HepG2 (cell line): ENCODE results near the gene APOC3. TPM values are rescaled to one million over a fixed set of nuclear protein-coding genes. Genes with fewer than 3 reads are reported as not detected.
A peak's percentile ranks its signal among the peaks of the same experiment; 100 is the strongest.

Source experiments
- ARNTL ChIP-seq: sonication (generic); formaldehyde crosslinking; IDR thresholded peaks from 2 replicates; pipeline ENCODE4 v1.4.0; 2020; ENCODE audit warnings: mild to moderate bottlenecking, missing genetic modification reagents
- BRCA1 ChIP-seq: sonication (generic); formaldehyde crosslinking; IDR thresholded peaks from 2 replicates; pipeline ENCODE4 v1.4.0; 2020; ENCODE audit warnings: missing genetic modification reagents
- CHCHD3 ChIP-seq: sonication (generic); formaldehyde crosslinking; IDR thresholded peaks from 2 replicates; pipeline ENCODE4 v1.8.0; 2022; ENCODE audit warnings: mild to moderate bottlenecking, missing genetic modification reagents, moderate library complexity
- FOXJ3 ChIP-seq: sonication (generic); formaldehyde crosslinking; IDR thresholded peaks from 2 replicates; pipeline ENCODE4 v1.4.0; 2020; ENCODE audit warnings: missing genetic modification reagents, mild to moderate bottlenecking, borderline replicate concordance
- GFI1 ChIP-seq: sonication (generic); formaldehyde crosslinking; IDR thresholded peaks from 2 replicates; pipeline ENCODE4 v1.5.0; 2020; ENCODE audit warnings: missing genetic modification reagents, mild to moderate bottlenecking, borderline replicate concordance
- PHF20 ChIP-seq: sonication (generic); formaldehyde crosslinking; IDR thresholded peaks from 2 replicates; pipeline ENCODE4 v1.5.0; 2020; ENCODE audit warnings: mild to moderate bottlenecking, missing genetic modification reagents
- RCOR2 ChIP-seq: IDR thresholded peaks from 2 replicates; pipeline ENCODE4 v1.6.1; 2016; ENCODE audit warnings: missing biosample characterization, missing genetic modification reagents
- ZFP36L1 ChIP-seq: sonication (generic); formaldehyde crosslinking; IDR thresholded peaks from 2 replicates; pipeline ENCODE4 v1.8.0; 2022; ENCODE audit warnings: mild to moderate bottlenecking, missing genetic modification reagents, moderate library complexity
- ZNF12 ChIP-seq: sonication (generic); formaldehyde crosslinking; IDR thresholded peaks from 2 replicates; pipeline ENCODE4 v1.5.0; 2020; ENCODE audit warnings: missing genetic modification reagents
- ZNF331 ChIP-seq: sonication (generic); formaldehyde crosslinking; IDR thresholded peaks from 2 replicates; pipeline ENCODE4 v1.4.0; 2020; ENCODE audit warnings: missing genetic modification reagents
- ZNF678 ChIP-seq: sonication (generic); formaldehyde crosslinking; IDR thresholded peaks from 2 replicates; pipeline ENCODE4 v1.4.0; 2020; ENCODE audit warnings: mild to moderate bottlenecking, missing genetic modification reagents
- ZNF879 ChIP-seq: sonication (generic); formaldehyde crosslinking; IDR thresholded peaks from 2 replicates; pipeline ENCODE4 v1.8.1; 2023; ENCODE audit warnings: missing genetic modification reagents
- polyA plus RNA-seq, 8 experiments: library from polyadenylated mRNA; depleted of rRNA in 3 of 8; stranded (reverse) in 7 of 8; unstranded in 1 of 8; fragments of >200 nt; fragmentation: Illumina TruSeq in 4 of 8; extraction: Trizol in 4 of 8; gene quantifications; 2 replicates each; pipeline versions ENCODE4 v1.2.1 to v1.2.3, GENCODE V29; 2011 to 2016; ENCODE audit warnings: low read depth in 4 of 8, missing spikeins in 1 of 8, mixed read lengths in 1 of 8; ENCODE audit not compliant: insufficient read depth in 1 of 8
- total RNA-seq, 5 experiments: library from RNA; depleted of rRNA; stranded (reverse); fragments of >200 nt; fragmentation: Illumina TruSeq; extraction: Trizol; gene quantifications; 2 replicates each; pipeline ENCODE4 v1.2.3, GENCODE V29; 2016; ENCODE audit warnings: low read depth in 1 of 5
- TF ChIP-seq, protein P1 (sequence below): IDR thresholded peaks from 2 replicates; pipeline ENCODE4 v1.6.1; 2016; ENCODE audit warnings: missing compliant biosample characterization, missing genetic modification reagents, borderline replicate concordance
- TF ChIP-seq, protein P2 (sequence below): sonication (generic); formaldehyde crosslinking; IDR thresholded peaks from 2 replicates; pipeline ENCODE4 v1.4.0; 2020; ENCODE audit warnings: mild to moderate bottlenecking, missing genetic modification reagents
- TF ChIP-seq, protein P3 (sequence below): sonication (generic); formaldehyde crosslinking; IDR thresholded peaks from 2 replicates; pipeline ENCODE4 v1.4.0; 2020; ENCODE audit warnings: missing genetic modification reagents, mild to moderate bottlenecking, borderline replicate concordance
- TF ChIP-seq, protein P4 (sequence below): sonication (generic); formaldehyde crosslinking; IDR thresholded peaks from 2 replicates; pipeline ENCODE4 v1.4.0; 2020; ENCODE audit warnings: missing genetic modification reagents

The APOC3 gene
- total and polyA plus RNA-seq, 2 of the 13 experiments (the other 11 are each of a cell fraction or from before 2014, with no cell fraction given): 314 to 687 TPM

DNA sequence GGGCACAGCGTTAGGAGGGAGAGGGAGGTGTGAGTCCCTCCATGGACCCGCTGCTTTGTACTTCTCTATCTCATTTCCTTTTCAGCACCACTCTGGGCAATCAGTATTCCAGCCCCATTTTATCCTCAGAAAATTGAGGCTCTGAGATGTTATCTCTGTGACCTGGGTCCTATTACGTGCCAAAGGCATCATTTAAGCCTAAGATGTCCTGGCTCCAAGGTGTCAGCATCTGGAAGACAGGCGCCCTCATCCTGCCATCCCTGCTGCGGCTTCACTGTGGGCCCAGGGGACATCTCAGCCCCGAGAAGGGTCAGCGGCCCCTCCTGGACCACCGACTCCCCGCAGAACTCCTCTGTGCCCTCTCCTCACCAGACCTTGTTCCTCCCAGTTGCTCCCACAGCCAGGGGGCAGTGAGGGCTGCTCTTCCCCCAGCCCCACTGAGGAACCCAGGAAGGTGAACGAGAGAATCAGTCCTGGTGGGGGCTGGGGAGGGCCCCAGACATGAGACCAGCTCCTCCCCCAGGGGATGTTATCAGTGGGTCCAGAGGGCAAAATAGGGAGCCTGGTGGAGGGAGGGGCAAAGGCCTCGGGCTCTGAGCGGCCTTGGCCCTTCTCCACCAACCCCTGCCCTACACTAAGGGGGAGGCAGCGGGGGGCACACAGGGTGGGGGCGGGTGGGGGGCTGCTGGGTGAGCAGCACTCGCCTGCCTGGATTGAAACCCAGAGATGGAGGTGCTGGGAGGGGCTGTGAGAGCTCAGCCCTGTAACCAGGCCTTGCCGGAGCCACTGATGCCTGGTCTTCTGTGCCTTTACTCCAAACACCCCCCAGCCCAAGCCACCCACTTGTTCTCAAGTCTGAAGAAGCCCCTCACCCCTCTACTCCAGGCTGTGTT, 829 bp upstream of the APOC3 start (continued):
- TF ChIP-seq, protein P1, sequence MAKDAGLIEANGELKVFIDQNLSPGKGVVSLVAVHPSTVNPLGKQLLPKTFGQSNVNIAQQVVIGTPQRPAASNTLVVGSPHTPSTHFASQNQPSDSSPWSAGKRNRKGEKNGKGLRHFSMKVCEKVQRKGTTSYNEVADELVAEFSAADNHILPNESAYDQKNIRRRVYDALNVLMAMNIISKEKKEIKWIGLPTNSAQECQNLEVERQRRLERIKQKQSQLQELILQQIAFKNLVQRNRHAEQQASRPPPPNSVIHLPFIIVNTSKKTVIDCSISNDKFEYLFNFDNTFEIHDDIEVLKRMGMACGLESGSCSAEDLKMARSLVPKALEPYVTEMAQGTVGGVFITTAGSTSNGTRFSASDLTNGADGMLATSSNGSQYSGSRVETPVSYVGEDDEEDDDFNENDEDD: 0 out of 2 replicates have a peak, but pooled peaks have one; percentile 35
- TF ChIP-seq, protein P2, sequence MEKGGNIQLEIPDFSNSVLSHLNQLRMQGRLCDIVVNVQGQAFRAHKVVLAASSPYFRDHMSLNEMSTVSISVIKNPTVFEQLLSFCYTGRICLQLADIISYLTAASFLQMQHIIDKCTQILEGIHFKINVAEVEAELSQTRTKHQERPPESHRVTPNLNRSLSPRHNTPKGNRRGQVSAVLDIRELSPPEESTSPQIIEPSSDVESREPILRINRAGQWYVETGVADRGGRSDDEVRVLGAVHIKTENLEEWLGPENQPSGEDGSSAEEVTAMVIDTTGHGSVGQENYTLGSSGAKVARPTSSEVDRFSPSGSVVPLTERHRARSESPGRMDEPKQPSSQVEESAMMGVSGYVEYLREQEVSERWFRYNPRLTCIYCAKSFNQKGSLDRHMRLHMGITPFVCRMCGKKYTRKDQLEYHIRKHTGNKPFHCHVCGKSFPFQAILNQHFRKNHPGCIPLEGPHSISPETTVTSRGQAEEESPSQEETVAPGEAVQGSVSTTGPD (CRISPR knock-in tag): no peak
- TF ChIP-seq CHCHD3 (CRISPR knock-in tag): no peak; the same call in 1 of the 2 replicates
- TF ChIP-seq ARNTL (CRISPR knock-in tag): peak; percentile 95
- TF ChIP-seq ZFP36L1 (CRISPR knock-in tag): peak; percentile 61; the same call in 1 of the 2 replicates
- 0 out of 2 replicates have a peak, but pooled peaks have one; percentile 9 for TF ChIP-seq FOXJ3 (CRISPR knock-in tag)
- TF ChIP-seq, protein P3, sequence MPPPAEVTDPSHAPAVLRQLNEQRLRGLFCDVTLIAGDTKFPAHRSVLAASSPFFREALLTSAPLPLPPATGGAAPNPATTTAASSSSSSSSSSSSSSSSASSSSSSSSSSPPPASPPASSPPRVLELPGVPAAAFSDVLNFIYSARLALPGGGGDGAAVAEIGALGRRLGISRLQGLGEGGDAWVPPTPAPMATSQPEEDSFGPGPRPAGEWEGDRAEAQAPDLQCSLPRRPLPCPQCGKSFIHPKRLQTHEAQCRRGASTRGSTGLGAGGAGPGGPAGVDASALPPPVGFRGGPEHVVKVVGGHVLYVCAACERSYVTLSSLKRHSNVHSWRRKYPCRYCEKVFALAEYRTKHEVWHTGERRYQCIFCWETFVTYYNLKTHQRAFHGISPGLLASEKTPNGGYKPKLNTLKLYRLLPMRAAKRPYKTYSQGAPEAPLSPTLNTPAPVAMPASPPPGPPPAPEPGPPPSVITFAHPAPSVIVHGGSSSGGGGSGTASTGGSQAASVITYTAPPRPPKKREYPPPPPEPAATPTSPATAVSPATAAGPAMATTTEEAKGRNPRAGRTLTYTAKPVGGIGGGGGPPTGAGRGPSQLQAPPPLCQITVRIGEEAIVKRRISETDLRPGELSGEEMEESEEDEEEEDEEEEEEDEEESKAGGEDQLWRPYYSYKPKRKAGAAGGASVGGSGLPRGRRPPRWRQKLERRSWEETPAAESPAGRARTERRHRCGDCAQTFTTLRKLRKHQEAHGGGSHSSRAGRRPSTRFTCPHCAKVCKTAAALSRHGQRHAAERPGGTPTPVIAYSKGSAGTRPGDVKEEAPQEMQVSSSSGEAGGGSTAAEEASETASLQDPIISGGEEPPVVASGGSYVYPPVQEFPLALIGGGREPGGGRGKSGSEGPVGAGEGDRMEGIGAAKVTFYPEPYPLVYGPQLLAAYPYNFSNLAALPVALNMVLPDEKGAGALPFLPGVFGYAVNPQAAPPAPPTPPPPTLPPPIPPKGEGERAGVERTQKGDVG (CRISPR knock-in tag): no peak
- TF ChIP-seq ZNF879 (CRISPR knock-in tag): 0 out of 2 replicates have a peak, but pooled peaks have one; percentile 9
- TF ChIP-seq PHF20 (CRISPR knock-in tag): peak; percentile 37; the same call in 1 of the 2 replicates
- no peak for TF ChIP-seq BRCA1 (CRISPR knock-in tag)
- TF ChIP-seq, protein P4, sequence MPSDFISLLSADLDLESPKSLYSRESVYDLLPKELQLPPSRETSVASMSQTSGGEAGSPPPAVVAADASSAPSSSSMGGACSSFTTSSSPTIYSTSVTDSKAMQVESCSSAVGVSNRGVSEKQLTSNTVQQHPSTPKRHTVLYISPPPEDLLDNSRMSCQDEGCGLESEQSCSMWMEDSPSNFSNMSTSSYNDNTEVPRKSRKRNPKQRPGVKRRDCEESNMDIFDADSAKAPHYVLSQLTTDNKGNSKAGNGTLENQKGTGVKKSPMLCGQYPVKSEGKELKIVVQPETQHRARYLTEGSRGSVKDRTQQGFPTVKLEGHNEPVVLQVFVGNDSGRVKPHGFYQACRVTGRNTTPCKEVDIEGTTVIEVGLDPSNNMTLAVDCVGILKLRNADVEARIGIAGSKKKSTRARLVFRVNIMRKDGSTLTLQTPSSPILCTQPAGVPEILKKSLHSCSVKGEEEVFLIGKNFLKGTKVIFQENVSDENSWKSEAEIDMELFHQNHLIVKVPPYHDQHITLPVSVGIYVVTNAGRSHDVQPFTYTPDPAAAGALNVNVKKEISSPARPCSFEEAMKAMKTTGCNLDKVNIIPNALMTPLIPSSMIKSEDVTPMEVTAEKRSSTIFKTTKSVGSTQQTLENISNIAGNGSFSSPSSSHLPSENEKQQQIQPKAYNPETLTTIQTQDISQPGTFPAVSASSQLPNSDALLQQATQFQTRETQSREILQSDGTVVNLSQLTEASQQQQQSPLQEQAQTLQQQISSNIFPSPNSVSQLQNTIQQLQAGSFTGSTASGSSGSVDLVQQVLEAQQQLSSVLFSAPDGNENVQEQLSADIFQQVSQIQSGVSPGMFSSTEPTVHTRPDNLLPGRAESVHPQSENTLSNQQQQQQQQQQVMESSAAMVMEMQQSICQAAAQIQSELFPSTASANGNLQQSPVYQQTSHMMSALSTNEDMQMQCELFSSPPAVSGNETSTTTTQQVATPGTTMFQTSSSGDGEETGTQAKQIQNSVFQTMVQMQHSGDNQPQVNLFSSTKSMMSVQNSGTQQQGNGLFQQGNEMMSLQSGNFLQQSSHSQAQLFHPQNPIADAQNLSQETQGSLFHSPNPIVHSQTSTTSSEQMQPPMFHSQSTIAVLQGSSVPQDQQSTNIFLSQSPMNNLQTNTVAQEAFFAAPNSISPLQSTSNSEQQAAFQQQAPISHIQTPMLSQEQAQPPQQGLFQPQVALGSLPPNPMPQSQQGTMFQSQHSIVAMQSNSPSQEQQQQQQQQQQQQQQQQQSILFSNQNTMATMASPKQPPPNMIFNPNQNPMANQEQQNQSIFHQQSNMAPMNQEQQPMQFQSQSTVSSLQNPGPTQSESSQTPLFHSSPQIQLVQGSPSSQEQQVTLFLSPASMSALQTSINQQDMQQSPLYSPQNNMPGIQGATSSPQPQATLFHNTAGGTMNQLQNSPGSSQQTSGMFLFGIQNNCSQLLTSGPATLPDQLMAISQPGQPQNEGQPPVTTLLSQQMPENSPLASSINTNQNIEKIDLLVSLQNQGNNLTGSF (CRISPR knock-in tag): no peak
- TF ChIP-seq ZNF331 (CRISPR knock-in tag): 0 out of 2 replicates have a peak, but pooled peaks have one; percentile 62
- peak; percentile 74; the same call in 1 of the 2 replicates for TF ChIP-seq GFI1 (CRISPR knock-in tag)
- peak; percentile 43; the same call in 1 of the 2 replicates for TF ChIP-seq RCOR2
- TF ChIP-seq ZNF678 (CRISPR knock-in tag): no peak
- 0 out of 2 replicates have a peak, but pooled peaks have one; percentile 11 for TF ChIP-seq ZNF12
